NCI-H1092 (cell line): ENCODE data around the gene SUMO3.
A peak's percentile ranks its signal among the peaks of the same experiment; 100 is the strongest.

Experiments
- DNase-seq: peaks from one replicate; lab custom pipeline; 2025; lab: John Stamatoyannopoulos, UW

Gene SUMO3

DNA sequence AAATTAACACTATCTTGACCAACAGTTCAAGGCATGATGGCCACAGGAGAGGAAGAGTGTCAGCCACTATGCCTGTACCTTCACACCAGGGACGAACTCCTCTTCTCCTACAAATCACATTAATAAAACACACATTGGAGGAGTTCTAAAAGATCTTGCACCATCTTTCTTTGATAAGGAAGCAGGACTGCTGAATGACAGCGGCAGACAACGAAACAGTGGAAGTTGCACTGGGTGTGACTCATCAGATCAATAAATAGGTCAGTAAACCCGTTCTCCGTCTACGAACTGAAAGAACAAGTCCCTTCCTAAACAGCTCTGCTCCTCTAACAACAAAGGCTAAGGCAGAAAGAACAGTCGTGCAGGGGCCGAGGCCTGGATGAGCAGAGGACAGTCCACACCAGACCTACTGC lies 39.4 kb downstream of the SUMO3 start:
- no peak for DNase-seq

DNA sequence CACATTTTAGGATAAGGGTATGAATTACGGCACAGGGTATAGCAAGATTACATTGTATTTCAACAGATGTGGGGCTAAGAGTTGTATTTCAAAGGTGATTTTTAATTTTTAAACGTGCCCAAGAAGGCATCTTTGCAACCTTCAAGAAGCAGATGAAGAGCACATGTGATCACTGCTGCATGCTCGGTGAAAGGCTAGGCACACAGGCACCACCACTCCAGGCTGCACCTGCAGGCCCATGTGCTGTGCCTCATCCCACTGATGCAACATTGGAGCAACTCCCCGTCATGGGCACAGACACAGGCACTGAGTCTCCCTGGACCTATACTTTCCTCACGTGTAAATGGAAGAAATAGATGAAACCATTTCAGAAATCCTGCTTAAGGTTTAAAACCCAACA lies 39.8 kb downstream of the SUMO3 start:
- DNase-seq: no peak

DNA sequence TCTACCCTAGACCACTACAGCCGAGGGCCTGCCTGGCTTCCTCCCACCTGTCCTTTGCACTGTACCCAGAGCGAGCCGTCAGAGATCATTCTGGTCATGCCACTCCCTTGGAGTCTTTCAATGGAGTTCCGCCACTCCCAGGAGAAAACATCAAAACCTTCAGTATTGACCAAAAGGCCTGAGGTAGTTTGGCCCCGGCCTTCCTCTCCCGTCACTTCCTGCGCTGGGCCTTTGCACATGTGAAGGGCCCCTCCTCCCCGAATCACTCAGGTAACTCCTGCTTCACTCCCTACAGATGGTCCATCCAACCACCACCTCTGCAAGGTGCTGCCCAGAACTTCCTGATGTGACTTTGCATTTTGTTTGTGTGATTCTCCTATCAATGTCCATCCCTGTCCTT lies 42.9 kb downstream of the SUMO3 start:
- DNase-seq: no peak

DNA sequence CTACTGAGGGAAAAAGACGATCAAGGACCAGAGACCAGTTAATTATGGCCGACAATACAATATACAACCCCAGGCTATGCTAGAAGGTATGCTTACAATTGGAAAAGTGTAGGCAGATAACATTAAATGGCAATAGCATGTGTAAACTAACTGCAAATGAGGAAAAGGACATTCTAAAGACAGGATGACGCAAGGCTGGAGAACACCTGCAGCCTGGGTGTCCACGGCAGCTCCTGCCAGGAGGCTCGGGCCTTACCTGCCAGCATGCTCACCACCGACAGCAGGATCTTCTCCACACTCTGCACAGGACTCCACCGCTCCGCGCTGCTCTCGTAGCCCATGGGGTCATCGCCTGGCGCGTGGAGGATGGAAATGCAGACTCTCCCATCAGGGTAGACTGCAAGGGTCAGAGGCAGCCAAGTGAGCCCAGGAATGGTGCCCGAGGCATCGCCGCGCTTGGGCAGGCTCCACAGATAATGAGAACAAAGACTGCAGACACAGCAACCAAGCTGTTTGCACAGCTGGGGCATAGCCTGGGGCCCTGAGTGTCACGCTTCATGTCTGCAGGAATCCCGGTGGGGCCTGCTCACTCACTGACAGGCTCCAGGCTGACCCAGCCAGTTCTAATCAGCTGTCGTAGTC lies 44.5 kb downstream of the SUMO3 start:
- peak; percentile 87 for DNase-seq

DNA sequence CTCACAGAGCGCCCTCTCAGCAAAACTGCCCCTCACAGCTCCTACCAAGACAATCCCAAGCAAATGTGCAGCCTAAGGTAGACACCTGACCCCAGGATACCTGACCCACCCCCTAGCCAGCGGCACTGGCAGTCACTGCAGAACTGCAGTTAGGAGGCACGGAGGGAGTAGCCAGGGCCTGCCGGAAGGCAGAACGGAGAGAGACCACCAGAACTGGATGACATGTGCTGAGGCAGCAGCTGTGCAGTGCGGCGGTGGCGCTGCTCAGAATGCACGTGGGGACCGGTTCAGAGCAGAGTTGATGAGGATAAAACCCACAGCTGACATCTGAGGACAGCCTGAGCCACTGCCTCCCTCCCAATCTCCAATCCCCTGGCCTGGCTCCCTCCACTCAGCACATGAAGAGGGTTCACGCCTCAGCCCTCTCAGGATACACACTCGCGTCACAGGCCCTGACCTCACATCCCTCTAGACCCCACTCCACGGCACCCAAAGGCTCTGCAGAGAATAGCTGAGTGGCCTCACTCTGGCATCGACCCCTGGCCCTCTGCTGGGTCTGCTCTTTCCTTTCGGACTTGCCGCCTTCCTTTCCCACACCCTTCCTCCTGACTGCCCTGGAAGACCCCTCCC lies 45.9 kb downstream of the SUMO3 start:
- DNase-seq: no peak

DNA sequence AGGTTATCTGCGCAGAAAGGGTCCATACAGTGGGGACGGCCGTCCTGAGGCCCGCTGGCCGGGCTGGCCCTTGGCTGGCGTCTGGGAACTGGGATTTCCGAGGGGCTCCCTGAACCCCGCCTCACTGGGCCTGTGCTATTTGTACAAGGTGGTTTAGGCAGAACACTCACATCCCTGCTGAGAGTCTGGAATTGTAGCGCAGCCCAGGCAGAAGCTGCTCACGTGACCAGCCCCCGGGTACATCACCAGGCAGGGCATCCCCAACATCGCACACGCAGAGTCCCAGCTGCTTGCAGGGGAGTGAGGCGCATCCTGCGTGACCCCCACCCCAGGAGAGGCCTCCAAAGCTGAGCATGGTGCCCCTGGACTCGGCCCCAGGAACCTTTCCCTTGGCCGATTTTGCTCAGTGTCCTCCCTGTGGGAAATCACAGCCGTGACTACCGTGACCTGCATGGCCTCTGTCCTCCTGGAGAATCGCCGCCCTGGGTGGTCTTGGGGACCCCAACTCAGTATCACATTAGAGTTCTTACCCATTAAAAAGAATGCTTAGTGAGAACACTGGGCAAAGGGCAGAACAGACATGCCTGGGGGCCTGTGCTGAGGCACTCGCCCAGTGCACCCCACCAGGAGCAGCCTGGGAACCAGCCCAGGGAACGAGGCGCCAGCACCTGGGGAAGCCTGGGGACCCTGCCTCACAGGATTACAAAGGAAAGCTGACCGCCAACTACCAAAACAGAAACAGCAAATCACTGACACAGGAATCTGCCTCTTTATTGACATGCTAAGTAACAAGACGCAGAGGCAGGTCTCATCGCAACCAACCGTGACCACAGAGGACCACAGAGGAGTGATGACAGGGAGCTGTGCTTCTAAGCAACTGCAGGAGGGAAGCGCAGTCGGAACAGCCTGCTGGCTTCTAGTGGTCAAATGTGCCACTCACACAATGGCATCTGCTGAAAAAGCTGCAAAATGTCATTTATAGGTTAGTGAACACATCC lies 49.7 kb downstream of the SUMO3 start:
- DNase-seq: no peak

DNA sequence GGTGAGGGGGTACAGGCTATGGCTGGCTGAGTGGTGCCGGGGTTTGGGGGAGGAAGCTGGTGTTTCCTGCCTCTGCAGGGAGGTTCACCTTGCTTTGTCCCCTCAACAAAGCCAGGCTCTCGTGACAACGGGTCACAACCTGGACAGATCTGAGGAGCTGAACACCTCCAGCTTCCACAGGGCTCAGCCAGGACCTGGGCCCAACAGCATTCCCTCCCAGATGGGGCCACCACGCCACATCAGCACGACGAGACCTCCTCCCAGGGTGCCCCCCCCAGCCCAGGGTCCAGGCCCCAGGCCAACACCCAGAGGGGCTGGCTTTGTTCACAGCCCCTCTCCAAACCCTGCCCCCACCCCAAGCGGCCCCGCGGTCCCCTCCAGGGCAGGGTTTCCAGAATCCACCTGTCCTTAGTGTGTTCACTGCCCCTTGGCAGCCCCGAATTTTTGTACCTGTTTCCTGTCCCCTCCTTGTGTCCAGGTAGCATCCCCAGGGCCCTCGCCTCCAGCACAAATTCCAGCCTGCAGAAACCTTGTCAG lies 51.0 kb downstream of the SUMO3 start:
- DNase-seq: no peak

DNA sequence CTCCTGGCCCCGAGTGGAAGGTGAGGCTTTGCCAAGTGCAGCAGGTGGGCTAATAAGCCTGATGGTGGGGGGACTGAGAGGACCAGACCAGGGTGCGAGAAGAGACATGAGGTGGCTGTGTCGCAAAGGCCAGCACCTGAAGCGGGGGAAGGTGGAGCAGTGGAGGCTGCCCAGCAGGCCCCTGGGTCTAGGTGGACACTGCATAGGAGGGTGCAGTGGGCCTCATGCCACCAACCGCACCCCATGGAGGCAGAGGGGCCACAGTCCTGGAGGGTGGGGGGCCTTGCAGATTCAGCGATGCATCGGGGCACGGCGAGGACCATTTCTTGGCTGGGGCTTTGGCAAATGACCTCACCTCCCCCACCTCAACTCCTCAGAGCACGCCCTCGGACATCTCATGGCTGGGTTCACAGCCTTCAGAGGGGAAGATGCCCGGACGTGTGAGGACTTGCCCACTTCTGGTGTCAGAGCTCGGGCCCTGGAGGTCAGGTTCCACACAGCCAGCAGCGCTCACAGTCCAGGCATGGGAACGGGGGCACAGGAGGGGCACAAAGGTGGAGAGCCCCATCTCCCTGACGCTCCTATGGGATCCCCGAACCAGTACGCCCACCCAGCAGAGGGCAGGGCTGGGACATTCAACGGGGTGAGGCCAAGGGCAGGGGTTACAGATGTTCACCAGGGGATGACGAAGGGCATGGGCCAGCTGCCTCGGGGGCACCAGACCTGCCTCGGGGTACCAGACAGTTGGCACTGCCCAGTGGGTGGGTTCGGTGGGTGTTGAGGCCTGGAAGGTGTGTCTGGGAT lies 51.6 kb downstream of the SUMO3 start:
- no peak for DNase-seq

DNA sequence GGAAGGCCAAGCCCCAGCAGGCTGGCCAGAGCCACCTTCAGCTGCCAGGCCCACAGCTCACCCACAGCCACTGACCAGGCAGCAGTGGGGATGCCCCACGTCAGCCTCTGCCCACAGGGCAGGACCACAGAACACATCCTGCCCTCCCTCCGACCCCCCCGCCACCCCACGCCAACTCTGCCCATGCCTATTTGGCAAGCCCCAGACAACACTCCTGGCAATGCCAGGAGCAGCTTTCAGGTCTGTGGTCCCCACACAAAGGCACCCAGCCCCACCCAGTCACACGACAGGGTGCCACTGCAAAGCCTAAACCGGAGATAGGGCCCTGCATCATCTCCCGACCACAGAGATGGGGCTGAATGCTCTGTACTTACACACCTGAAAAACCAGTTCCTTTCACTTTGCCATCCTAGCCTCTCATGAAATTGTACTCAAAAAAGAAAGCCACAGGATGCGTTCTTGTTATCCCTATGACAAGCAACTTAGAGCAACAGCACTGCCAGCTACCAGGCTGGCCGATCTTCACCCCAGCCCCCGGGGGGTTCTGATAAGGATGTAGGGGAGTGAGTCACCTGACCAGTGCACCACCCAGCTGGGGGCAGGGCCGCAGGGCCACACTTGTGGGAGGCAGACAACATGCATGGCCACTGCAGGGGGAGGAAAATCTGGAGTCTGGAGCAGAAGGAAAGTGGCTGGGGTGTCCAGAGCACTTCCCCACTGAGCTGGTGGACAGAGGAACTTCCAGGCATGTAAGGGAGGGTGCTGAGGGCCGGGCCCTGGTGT lies 52.4 kb downstream of the SUMO3 start:
- no peak for DNase-seq

DNA sequence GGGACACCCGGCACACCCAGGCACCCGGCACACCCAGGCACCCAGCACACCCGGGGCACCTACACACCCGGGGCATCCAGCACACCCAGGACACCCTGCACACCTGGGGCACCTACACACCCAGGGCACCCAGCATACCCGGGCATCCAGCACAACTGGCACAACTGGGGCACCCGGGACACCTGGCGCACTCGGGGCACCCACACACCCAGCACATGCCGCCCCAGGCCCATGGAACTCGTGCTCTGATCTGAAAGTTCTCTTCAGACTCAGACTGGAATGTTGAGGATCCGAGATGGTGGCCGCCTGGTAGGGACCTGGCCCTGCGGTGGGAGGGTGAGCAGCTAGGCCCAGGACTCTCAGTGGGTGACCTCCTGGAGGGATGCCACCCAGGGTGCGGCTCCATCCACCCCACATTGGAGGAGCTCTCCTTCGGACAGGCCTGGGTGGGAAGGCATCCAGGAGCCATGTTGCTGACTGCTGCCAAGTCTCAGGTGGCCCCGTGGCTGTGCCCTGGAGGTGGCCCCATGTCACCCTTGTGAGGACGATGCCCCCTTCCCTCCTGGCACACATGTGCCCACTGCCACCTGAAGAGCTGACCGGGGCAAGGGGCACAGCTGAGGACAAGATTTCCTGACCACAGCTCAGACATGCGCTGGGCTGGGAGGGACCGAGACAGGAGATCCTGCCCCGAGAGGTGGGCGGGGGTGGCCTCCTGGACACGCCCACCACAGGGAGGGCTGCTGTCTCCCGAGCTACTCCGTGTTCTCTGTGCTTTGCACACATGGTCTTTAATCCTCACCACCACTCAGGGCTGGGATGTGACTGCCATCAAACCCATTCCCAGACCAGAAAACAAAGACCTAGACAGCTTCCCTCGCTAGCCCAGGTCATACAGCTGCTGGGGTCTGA lies 53.3 kb downstream of the SUMO3 start:
- DNase-seq: no peak

DNA sequence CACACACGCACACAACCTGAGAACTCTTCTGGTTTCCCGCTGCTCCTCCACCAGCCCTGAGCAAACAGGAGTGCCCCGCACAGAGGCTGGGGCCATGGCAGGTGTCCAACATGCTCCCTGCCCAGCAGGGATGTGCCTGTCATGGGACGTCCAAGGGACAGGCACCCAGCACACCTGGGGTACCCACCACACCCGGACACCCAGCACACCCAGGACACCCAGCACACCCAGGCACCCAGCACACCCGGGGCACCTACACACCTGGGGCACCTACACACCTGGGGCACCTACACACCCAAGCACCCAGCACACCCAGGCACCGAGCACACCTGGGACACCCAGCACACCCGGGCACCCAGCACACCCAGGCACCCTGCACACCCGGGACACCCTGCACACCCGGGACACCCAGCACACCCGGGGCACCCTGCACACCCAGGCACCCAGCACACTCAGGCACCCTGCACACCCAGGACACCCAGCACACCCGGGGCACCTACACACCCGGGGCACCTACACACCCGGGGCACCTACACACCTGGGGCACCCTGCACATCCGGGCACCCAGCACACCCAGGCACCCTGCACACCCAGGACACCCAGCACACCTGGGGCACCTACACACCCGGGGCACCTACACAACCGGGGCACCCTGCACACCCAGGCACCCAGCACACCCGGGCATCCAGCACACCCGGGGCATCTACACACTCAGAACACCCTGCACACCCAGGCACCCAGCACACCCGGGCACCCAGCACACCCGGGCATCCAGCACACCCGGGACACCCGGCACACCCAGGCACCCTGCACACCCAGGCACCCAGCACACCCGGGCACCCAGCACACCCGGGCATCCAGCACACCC lies 54.2 kb downstream of the SUMO3 start:
- DNase-seq: no peak

DNA sequence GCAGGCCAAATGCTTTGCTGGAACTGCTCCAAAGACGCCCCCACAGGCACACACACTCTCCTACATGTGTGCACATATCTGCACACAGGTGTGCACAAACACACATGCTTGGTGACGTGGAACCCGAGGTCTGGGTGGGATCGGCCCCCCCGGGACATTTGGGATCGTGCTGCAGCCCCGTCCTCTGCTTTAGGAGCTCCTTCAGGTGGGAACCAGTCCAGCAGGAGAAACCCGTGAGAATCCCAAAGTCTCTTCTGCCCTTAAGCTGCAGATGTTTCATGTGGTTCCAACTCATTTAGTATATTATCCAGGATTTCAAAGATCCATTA lies 54.8 kb downstream of the SUMO3 start:
- DNase-seq: no peak

DNA sequence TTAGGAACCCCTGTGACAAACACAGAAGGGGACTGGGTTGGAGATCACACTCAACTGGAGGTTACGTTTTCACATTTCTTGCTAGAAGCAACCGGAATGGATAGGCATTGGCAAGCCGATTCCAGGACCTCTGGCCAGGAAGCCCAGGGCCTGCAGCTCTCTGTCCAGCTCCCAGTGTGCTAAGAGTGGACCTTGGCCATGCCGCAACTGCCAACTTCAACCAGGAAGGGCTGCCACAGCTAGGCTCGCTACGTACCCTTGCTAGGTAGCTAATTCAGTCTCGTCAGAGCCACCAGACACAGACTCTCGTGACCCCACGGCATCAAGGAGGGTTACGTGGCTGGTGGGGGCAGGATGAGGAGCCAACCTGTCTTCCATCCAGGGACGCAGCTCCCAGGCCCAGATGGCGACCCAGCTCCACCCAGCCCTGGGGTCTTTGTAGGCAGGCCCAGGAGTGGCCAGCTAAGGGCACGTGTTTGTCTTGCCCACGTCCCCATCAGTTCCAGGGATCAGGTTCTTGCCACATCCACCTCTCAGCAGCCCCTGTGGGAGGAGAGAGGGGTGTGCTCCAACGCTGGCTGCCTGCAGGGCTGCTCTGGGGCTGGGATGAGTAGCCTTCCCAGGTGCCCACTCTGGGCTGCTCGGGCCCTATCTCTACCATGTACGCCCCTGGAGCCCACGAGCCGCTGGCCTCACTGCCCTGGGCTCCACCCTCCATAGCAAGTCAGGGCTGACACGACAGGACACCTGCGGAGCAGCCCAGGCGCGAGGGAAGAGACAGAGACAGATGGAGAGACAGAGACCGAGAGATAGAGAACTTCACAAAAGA lies 55.4 kb downstream of the SUMO3 start:
- no peak for DNase-seq

DNA sequence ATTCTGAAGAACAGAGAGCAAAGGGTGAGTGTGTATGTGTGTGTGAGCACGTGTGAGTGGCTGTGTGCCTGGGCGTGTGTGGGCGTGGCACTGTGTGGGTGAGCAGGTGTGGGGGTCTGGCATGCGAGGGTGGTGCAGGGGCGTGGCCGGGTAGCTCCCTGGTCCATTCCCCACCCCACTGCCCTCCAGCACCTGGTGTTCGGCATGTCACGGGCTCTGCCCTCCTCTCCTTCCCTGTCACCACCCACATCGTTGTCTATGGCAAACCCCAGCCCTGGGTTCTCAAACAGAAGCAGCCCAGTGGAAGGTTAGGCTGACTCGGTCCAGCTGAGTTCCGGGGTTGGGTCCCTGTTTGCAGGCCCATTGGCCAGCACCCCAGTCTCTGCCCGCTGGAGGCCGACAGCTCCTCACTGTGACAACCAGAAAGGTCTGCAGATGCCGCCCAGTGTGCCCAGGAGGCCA lies 56.1 kb downstream of the SUMO3 start:
- no peak for DNase-seq

DNA sequence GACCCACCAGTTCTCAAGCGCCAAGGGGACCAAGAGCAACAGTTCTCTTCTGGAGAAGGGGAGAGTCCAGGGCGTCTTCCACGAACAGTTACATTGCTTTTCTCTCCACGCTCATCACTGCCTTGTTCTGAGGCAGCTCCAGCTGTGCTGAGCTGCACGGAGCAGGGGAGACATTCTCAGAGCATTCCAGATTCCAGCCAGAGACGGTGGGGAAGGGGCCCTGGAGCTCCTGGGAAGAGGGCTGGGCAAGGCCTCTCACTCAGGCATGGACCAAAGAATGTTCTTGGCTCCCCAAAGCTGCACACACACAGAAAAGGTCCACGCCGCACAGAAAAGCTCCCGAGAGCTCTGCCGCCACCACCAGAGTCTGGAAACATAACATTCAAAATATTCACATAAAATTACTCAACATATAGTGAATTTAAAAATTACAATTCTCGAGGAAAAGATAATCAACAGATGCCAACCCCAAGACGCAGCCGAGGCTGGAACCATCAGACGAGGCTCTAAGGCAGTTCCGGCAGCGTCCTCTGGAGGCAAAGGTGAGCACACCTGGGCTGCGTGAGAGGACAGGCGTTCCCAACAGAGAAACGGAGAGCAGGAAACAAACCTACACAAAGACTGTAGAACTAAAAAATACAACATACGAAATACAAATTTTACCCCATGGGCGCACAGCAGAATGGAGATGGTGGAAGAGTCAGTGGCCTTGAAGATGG lies 56.7 kb downstream of the SUMO3 start:
- DNase-seq: no peak

DNA sequence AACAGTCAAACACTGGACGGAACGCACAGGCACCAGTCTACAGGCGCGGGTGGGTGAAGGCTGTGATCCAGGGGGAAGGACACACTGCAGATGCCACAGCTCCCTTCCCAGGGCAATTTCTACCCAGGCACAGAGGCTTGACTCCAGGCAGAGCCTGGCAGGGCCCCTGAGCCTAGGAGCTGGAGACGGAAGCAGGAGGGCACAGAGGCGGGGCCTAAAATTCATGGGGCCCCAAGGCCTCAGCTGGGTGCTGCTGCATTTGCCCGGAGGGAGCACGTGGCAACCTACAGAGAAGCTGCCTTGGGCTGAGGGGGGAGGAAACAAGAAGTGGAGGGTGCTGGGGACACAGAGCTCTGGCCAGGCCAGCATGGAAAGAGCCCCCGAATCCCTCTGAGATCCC lies 57.5 kb downstream of the SUMO3 start:
- DNase-seq: no peak

DNA sequence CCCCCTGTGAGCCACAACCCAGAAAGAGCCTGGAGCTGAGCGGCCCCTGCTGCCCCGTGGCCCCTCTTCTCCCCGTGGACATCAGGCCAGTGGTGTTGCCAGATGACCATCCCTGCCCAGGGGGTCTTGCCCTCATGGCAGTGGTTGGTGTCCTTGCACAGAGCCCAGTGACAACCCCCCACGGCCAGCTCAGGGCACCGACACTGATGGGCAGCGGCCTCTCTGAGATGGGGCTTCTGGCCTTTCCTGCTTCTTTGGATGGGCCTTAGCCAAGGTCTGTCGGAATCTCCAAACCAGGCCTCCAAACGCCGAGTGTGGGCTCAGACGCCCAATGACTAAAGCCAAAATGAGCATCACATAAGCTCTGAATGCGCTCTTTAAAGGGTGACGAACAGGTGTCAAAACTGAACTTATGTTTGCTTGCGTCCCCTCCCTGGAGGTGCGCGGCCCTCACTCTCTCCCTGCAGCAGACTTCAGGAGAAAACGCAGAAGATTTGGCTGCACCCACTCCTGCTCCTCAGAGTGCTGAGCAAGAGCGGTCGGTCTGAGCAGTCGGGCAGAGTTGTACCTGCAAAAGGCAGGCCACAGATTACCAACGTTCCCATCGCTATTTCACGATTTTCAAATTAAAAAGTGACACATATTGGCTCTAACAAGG lies 58.1 kb downstream of the SUMO3 start:
- DNase-seq: no peak
